ENCODE data around the gene CTNNA1.
A peak's percentile ranks its signal among the peaks of the same experiment; 100 is the strongest.

CTNNA1 gene

GRCh38 chr5:138949988-138950387 lies 196.8 kb downstream of the CTNNA1 start:
- DNase-seq (no peak), ATAC-seq (no peak)

GRCh38 chr5:138950421-138951031 lies 197.3 kb downstream of the CTNNA1 start:
- DNase-seq, result no peak
- no peak for ATAC-seq

- DNase-seq, result no peak
- no peak for ATAC-seq
Observed at GRCh38 chr5:138951091-138951985, 198.1 kb downstream of the CTNNA1 start.

- DNase-seq (no peak), ATAC-seq (no peak)
Observed at GRCh38 chr5:138951986-138952735, 198.9 kb downstream of the CTNNA1 start.

- no peak for DNase-seq
- no peak for ATAC-seq
Observed at GRCh38 chr5:138952962-138953361, 199.7 kb downstream of the CTNNA1 start.

- peak; percentile 14 for DNase-seq
- peak; percentile 57 for ATAC-seq
Observed at GRCh38 chr5:138953387-138954256, 200.4 kb downstream of the CTNNA1 start.

GRCh38 chr5:138954257-138955012 lies 201.2 kb downstream of the CTNNA1 start:
- ATAC-seq, result no peak
- no peak for DNase-seq

GRCh38 chr5:138955013-138955660 lies 201.9 kb downstream of the CTNNA1 start:
- no peak for DNase-seq
- no peak for ATAC-seq

GRCh38 chr5:138955671-138956295 lies 202.6 kb downstream of the CTNNA1 start:
- DNase-seq (no peak), ATAC-seq (no peak)

- no peak for ATAC-seq
Observed at GRCh38 chr5:138956801-138957200, 203.6 kb downstream of the CTNNA1 start.

GRCh38 chr5:138960145-138960692 lies 207.0 kb downstream of the CTNNA1 start:
- no peak for DNase-seq
- no peak for ATAC-seq

More at GRCh38 chr5:138956801-138957200, 203.6 kb downstream of the CTNNA1 start:
- DNase-seq, result no peak

- no peak for DNase-seq
- no peak for ATAC-seq
Observed at GRCh38 chr5:138961221-138961620, 208.0 kb downstream of the CTNNA1 start.

GRCh38 chr5:138961729-138962128 lies 208.5 kb downstream of the CTNNA1 start:
- ATAC-seq, result no peak
- no peak for DNase-seq

- no peak for ATAC-seq
Observed at GRCh38 chr5:138962614-138963370, 209.6 kb downstream of the CTNNA1 start.

GRCh38 chr5:138963763-138964371 lies 210.6 kb downstream of the CTNNA1 start:
- ATAC-seq (no peak), DNase-seq (no peak)

More at GRCh38 chr5:138962614-138963370, 209.6 kb downstream of the CTNNA1 start:
- no peak for DNase-seq

- DNase-seq (no peak), ATAC-seq (no peak)
Observed at GRCh38 chr5:138964647-138965201, 211.5 kb downstream of the CTNNA1 start.

- DNase-seq, result no peak
Observed at GRCh38 chr5:138965626-138966025, 212.4 kb downstream of the CTNNA1 start.

More at GRCh38 chr5:138965626-138966025, 212.4 kb downstream of the CTNNA1 start:
- no peak for ATAC-seq
